Astrocyte of the cerebellum (primary cell): ENCODE results near the gene UPK3A.
"Not testable (repeated sequence)": the region's sequence is repeated elsewhere in the genome, so short reads cannot be mapped to it uniquely, and the experiment has no call there.

Experiments used
- DNase-seq: peaks from one replicate; pipeline ENCODE4 v3.0.0-alpha.2; 2011; ENCODE audit warnings: low read depth
- H3K4me3 ChIP-seq: 2 replicates; pipeline ENCODE4 v1.5.1; 2011; ENCODE audit warnings: mild to moderate bottlenecking, low read depth, low read length, moderate library complexity
- in situ Hi-C: cut with HindIII; loops from 2 replicates; pipeline ENCODE4 v1.10.0; 2017; ENCODE audit warnings: low sequenced_read_pairs
- TF ChIP-seq, protein P1 (sequence below): IDR thresholded peaks from 2 replicates; pipeline ENCODE4 v1.5.1; 2012; ENCODE audit warnings: low read length, low read depth, moderate library complexity, mild to moderate bottlenecking; ENCODE audit errors: missing control alignments

The UPK3A gene

GRCh38 chr22:45259754-45260394 lies 24.9 kb upstream of the UPK3A start:
- DNase-seq, result no peak
- in situ Hi-C loops, result no loop called here
- no peak overlapping the region for H3K4me3 ChIP-seq
- TF ChIP-seq, protein P1, sequence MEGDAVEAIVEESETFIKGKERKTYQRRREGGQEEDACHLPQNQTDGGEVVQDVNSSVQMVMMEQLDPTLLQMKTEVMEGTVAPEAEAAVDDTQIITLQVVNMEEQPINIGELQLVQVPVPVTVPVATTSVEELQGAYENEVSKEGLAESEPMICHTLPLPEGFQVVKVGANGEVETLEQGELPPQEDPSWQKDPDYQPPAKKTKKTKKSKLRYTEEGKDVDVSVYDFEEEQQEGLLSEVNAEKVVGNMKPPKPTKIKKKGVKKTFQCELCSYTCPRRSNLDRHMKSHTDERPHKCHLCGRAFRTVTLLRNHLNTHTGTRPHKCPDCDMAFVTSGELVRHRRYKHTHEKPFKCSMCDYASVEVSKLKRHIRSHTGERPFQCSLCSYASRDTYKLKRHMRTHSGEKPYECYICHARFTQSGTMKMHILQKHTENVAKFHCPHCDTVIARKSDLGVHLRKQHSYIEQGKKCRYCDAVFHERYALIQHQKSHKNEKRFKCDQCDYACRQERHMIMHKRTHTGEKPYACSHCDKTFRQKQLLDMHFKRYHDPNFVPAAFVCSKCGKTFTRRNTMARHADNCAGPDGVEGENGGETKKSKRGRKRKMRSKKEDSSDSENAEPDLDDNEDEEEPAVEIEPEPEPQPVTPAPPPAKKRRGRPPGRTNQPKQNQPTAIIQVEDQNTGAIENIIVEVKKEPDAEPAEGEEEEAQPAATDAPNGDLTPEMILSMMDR, result no peak

- H3K4me3 ChIP-seq, DNase-seq, in situ Hi-C loops: not testable (repeated sequence)
Observed at GRCh38 chr22:45260395-45260759, 24.4 kb upstream of the UPK3A start.

GRCh38 chr22:45261407-45262088 lies 23.2 kb upstream of the UPK3A start:
- TF ChIP-seq, protein P1, result no peak
- no peak for DNase-seq
- no peak overlapping the region for H3K4me3 ChIP-seq
- in situ Hi-C loops, result no loop called here

- DNase-seq, result no peak
- in situ Hi-C loops, result no loop called here
- TF ChIP-seq, protein P1, result no peak
- no peak overlapping the region for H3K4me3 ChIP-seq
Observed at GRCh38 chr22:45262195-45262930, 22.4 kb upstream of the UPK3A start.

- TF ChIP-seq, protein P1, result no peak
- in situ Hi-C loops, result no loop called here
- H3K4me3 ChIP-seq, result no peak overlapping the region
- DNase-seq, result no peak
Observed at GRCh38 chr22:45262931-45263462, 21.8 kb upstream of the UPK3A start.

- DNase-seq, result no peak
- TF ChIP-seq, protein P1, result peak; percentile 86
- in situ Hi-C loops, result no loop called here
- no peak overlapping the region for H3K4me3 ChIP-seq
Observed at GRCh38 chr22:45263463-45264269, 21.1 kb upstream of the UPK3A start.
